Cardiac muscle cell (in vitro differentiated cells and primary cell): Measurements from ENCODE around the gene TMPRSS11E. TPM values are rescaled to one million over a fixed set of nuclear protein-coding genes. Genes with fewer than 3 reads are reported as not detected.
"Not testable (repeated sequence)": the region's sequence is repeated elsewhere in the genome, so short reads cannot be mapped to it uniquely, and the experiment has no call there.

ENCODE experiments used
- DNase-seq, 2 donors: peaks; one replicate each; pipeline versions ENCODE4 v3.0.0 to v3.0.0-alpha.2; 2010 to 2017; ENCODE audit warnings: low read depth in 1 of 2, low spot score in 1 of 2
- H3K27ac ChIP-seq: fragments of 200-600 bp; sonication (generic); 2 replicates; pipeline ENCODE4 v1.5.1; 2016
- H3K27me3 ChIP-seq: fragments of 200-600 bp; sonication (generic); 2 replicates; pipeline ENCODE4 v1.6.0; 2016; ENCODE audit warnings: control low read depth
- H3K36me3 ChIP-seq: fragments of 200-600 bp; sonication (generic); 2 replicates; pipeline ENCODE4 v1.5.1; 2016; ENCODE audit warnings: control low read depth
- H3K4me1 ChIP-seq: fragments of 200-600 bp; sonication (generic); 2 replicates; pipeline ENCODE4 v1.8.1; 2017; ENCODE audit warnings: low read depth, mild to moderate bottlenecking, mixed run types
- H3K4me3 ChIP-seq: fragments of 200-600 bp; sonication (generic); 2 replicates; pipeline ENCODE4 v1.5.1; 2016; ENCODE audit warnings: mild to moderate bottlenecking
- H3K9me3 ChIP-seq: fragments of 200-600 bp; sonication (generic); 2 replicates; pipeline ENCODE4 v1.5.1; 2017; ENCODE audit warnings: low read depth, mild to moderate bottlenecking, control low read depth
- CTCF ChIP-seq: IDR thresholded peaks from 2 replicates; pipeline ENCODE4 v1.5.1; 2012; ENCODE audit warnings: low read depth, mild to moderate bottlenecking, low read length
- polyA plus RNA-seq: library from polyadenylated mRNA; unstranded; fragments of >200 nt; fragmentation: Nextera tagmentation; extraction: Ambion mirVana; gene quantifications from 2 replicates; pipeline ENCODE4 v1.2.1, GENCODE V29; 2016
- total RNA-seq: library from RNA; depleted of rRNA; stranded (reverse); fragments of >200 nt; gene quantifications from 2 replicates; pipeline ENCODE4 v1.2.3, GENCODE V29; 2016

Gene TMPRSS11E
- total and polyA plus RNA-seq, 2 experiments from 2014 or later, result not detected

GRCh38 chr4:68518889-68519288, 71.6 kb downstream of the TMPRSS11E start:
- H3K4me1 ChIP-seq, result no peaks in the 10 kb centered on the region
- H3K36me3 ChIP-seq, result no peaks in the 10 kb centered on the region
- DNase-seq, result no peak

GRCh38 chr4:68520985-68521384, 73.7 kb downstream of the TMPRSS11E start:
- Histone ChIP-seq H3K9me3 (no peaks in the 10 kb centered on the region), H3K27me3 (no peaks in the 10 kb centered on the region), H3K4me1 (no peaks in the 10 kb centered on the region), H3K27ac (no peak overlapping the region), H3K36me3 (no peaks in the 10 kb centered on the region), H3K4me3 (no peak overlapping the region)
- DNase-seq, result no peak
- no peak for TF ChIP-seq CTCF

More at GRCh38 chr4:68518889-68519288, 71.6 kb downstream of the TMPRSS11E start:
- H3K4me3 ChIP-seq, result no peak overlapping the region
- no peak for TF ChIP-seq CTCF
- H3K9me3 ChIP-seq, result no peaks in the 10 kb centered on the region
- H3K27me3 ChIP-seq, result no peaks in the 10 kb centered on the region
- H3K27ac ChIP-seq, result no peak overlapping the region

- H3K36me3 ChIP-seq, H3K4me1 ChIP-seq, DNase-seq, H3K4me3 ChIP-seq, H3K27ac ChIP-seq, H3K27me3 ChIP-seq, H3K9me3 ChIP-seq: not testable (repeated sequence)
These were observed 75.0 kb downstream of the TMPRSS11E start for GRCh38 chr4:68522232-68522631.

GRCh38 chr4:68535974-68536373, 88.7 kb downstream of the TMPRSS11E start:
- no peak for TF ChIP-seq CTCF
- no peaks in the 10 kb centered on the region for H3K36me3 ChIP-seq
- no peak overlapping the region for H3K27ac ChIP-seq
- no peaks in the 10 kb centered on the region for H3K27me3 ChIP-seq
- H3K9me3 ChIP-seq, result no peaks in the 10 kb centered on the region
- no peak for DNase-seq
- no peaks in the 10 kb centered on the region for H3K4me1 ChIP-seq
- no peak overlapping the region for H3K4me3 ChIP-seq

DNA sequence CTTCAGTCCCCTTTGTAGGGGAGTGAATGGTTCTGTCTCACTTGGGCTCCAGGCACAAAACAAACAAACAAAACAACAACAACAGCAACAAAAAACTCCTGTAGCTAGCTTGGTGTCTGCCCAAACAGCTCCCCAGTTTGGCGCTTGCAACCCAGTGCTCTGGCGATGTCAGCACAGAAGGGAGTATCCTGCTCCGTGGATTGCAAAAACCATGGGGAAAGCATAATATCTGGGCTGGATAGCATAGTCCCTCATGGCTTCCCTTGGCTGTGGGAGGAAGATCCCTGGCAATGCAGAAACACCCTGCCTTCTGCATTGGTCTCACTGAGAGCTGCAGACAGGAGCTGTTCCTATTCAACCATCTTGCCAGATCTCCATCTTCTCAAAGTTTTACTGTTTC, 89.1 kb downstream of the TMPRSS11E start:
- Histone ChIP-seq H3K9me3 (no peaks in the 10 kb centered on the region), H3K27ac (no peak overlapping the region), H3K4me3 (no peak overlapping the region), H3K27me3 (no peaks in the 10 kb centered on the region), H3K36me3 (no peaks in the 10 kb centered on the region), H3K4me1 (no peaks in the 10 kb centered on the region)
- no peak for DNase-seq
- no peak for TF ChIP-seq CTCF

DNA sequence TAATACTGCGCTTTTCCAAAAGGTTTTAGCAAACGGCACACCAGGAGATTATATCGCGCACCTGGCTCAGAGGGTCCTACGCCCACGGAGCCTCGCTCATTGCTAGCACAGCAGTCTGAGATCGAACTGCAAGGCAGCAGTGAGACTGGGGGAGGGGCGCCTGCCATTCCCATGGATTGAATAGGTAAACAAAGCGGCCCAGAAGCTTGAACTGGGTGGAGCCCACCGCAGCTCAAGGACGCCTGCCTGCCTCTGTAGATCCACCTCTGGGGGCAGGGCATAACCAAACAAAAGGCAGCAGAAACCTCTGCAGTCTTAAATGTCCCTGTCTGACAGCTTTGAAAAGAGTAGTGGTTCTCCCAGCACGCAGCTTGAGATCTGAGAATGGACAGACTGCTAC, 95.5 kb downstream of the TMPRSS11E start:
- DNase-seq, H3K4me1 ChIP-seq, H3K36me3 ChIP-seq: not testable (repeated sequence)

More for the DNA sequence above, 95.5 kb downstream of the TMPRSS11E start:
- not testable (repeated sequence) for H3K4me3 ChIP-seq, H3K9me3 ChIP-seq, H3K27ac ChIP-seq, H3K27me3 ChIP-seq

Other genes starting within 250 kb of the TMPRSS11E start
- not detected in 2 replicates for gene TMPRSS11B, start 201.8 kb upstream of the TMPRSS11E start, total RNA-seq
- gene TMPRSS11B, start 201.8 kb upstream of the TMPRSS11E start, polyA plus RNA-seq, result not detected in 2 replicates
- gene YTHDC1, start 97.4 kb upstream of the TMPRSS11E start, total RNA-seq, result 59.8 and 75.2 TPM in 2 replicates
- 31.0 and 58.1 TPM in 2 replicates for gene YTHDC1, start 97.4 kb upstream of the TMPRSS11E start, polyA plus RNA-seq
- not detected in 2 replicates for gene UGT2B17, start 128.9 kb downstream of the TMPRSS11E start, total RNA-seq
- not detected in 2 replicates for gene UGT2B17, start 128.9 kb downstream of the TMPRSS11E start, polyA plus RNA-seq
- not detected in 2 replicates for gene UGT2B15, start 223.2 kb downstream of the TMPRSS11E start, total RNA-seq
- not detected in 2 replicates for gene UGT2B15, start 223.2 kb downstream of the TMPRSS11E start, polyA plus RNA-seq